ENCODE data around the gene MADD. TPM values are rescaled to one million over a fixed set of nuclear protein-coding genes. Genes with fewer than 3 reads are reported as not detected.

Gene MADD
- total RNA-seq, 1 donor from 2014 or later = 30.2 TPM

Other genes starting within 250 kb of the MADD start
- 168 TPM for gene ARFGAP2, start 93.3 kb upstream of the MADD start, total RNA-seq
- gene PACSIN3, start 83.7 kb upstream of the MADD start, total RNA-seq = 263 TPM
- gene DDB2, start 55.2 kb upstream of the MADD start, total RNA-seq = 17.6 TPM
- 36.9 TPM for gene ACP2, start 21.3 kb upstream of the MADD start, total RNA-seq
- gene NR1H3, start 12.1 kb upstream of the MADD start, total RNA-seq = 13.6 TPM
- not detected for gene MYBPC3, start 82.6 kb downstream of the MADD start, total RNA-seq
- gene SPI1, start 108.4 kb downstream of the MADD start, total RNA-seq = 5.0 TPM
- 40.1 TPM for gene SLC39A13, start 138.5 kb downstream of the MADD start, total RNA-seq
- 133 TPM for gene PSMC3, start 156.3 kb downstream of the MADD start, total RNA-seq
- gene RAPSN, start 179.0 kb downstream of the MADD start, total RNA-seq = 55.2 TPM

Measured in tongue (tissue), 1 donor.